Measurements from ENCODE around the gene KIAA1328. TPM values are rescaled to one million over a fixed set of nuclear protein-coding genes. Genes with fewer than 3 reads are reported as not detected.

The KIAA1328 gene
- total RNA-seq, 8 experiments from 2014 or later = 2.3 to 11.3 (median 8.8) TPM

DNA sequence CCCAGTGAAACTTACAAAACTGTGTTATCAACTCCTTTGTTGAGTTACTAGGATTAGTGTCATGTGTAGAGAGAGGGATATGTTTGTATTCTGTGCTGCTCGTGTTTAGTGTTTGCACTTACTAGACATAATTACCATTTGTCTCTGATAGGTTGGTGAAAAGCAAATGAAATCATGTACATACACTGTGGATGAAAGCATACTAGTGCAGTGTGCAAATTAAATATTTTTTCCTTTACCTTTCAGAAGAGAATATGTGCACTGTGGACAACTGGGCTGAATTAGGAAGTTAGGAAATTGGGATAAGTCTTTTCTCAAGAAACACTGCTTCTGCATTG lies 1.2 kb downstream of the KIAA1328 start:
- peak in 1 of 8 experiments; percentile 1 for ATAC-seq (replicated peaks in 6 of 8)
- peaks cover 7 to 22% of the 10 kb centered on the region in 2 donors for H3K4me1 ChIP-seq (replicated peaks in 1 of 2)
- in situ Hi-C loops (cut with MboI; ENCODE audit: low pct_unique_long_range_greater_than_20kb in 2 of 9, low sequenced_read_pairs in 9 of 9, unreplicated experiment in 9 of 9) = no loop called here
- no peak overlapping the region for H3K27ac ChIP-seq
- H3K4me3 ChIP-seq = peak overlapping the region; percentile 49 to 89 (median 73)
- 0 to 88% (median 40%) methylated on average over 1 of the region's 1 CpG; no CpG with 5 or more reads in 1 of the 10 experiments for WGBS, 10 experiments

DNA sequence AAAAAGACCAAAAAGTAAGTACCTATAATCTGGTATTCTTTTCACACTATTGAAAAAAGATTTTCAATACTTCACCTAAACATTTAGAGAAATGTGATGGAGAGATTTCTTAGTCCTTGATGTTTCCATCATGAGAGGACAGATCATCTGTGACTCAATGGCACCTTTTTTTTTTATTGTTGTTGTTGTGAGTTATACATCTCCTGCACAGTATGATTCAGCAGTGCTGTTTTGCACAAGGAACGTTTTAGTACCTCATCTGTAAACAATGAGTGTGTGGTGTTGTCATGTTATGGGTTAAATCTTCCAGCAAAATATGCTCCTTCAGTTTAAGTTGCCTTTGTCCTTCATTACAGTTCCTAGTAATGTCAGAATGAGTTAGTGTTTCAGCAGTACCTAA lies 2.2 kb downstream of the KIAA1328 start:
- in situ Hi-C loops (cut with MboI; ENCODE audit: low pct_unique_long_range_greater_than_20kb in 2 of 9, low sequenced_read_pairs in 9 of 9, unreplicated experiment in 9 of 9) = no loop called here
- ATAC-seq (replicated peaks in 6 of 8) = no peak
- Histone ChIP-seq H3K27ac (no peak overlapping the region), H3K4me3 (no peak overlapping the region), H3K4me1 (replicated peaks in 1 of 2) (peaks cover 7 to 22% of the 10 kb centered on the region in 2 donors)
- 0 to 71% (median 17%) methylated on average over 1 of the region's 1 CpG; no CpG with 5 or more reads in 3 of the 10 experiments for WGBS, 10 experiments

DNA sequence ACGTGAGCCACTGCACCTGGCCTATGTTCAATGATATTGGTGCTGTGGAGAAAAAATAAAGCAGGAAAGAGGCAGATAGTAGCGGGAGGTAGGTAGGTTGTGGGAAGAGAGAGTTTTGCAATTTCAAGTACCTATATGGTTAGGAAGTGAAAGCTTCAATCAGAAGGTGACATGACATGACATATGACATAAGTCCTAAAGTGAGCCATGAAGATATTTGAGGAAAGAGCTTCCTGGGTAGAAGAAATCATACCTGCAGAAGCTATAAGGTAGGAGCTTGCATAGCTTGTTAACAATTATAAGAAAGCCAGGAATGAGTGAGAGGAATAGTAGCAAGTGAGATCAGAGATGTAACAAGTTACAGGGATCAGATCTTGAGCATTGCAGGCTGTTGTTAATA lies 4.2 kb downstream of the KIAA1328 start:
- WGBS, 10 experiments = 60 to 100% (median 96%) methylated on average over 1 to 2 of the region's 2 CpGs; no CpG with 5 or more reads in 4 of the 10 experiments

DNA sequence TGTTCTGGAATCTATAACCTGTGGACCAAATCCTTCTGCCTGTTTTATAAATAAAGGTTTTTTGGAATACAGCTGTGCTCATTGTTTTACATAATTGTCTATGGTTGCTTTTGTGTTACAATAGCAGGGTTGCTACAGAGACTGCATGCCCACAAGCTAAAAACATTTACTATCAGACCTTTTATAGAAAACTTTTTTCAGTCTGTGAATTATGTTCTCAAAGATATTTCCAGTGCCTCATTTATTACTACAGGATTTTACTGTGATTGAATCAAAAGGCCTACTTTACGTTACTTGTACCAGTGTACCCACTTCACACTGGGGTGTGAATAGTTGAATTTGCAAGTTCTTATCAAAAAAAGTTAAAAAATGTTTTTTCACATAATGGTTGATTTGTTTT lies 7.0 kb downstream of the KIAA1328 start:
- no peak overlapping the region for H3K4me3 ChIP-seq
- peaks cover 0 to 6% of the 10 kb centered on the region in 2 donors for H3K4me1 ChIP-seq (replicated peaks in 1 of 2)
- in situ Hi-C loops (cut with MboI; ENCODE audit: low pct_unique_long_range_greater_than_20kb in 2 of 9, low sequenced_read_pairs in 9 of 9, unreplicated experiment in 9 of 9) = no loop called here
- WGBS, 10 experiments = 83 to 100% (median 100%) methylated on average over 1 of the region's 1 CpG; no CpG with 5 or more reads in 2 of the 10 experiments
- H3K27ac ChIP-seq = no peak overlapping the region
- ATAC-seq (replicated peaks in 6 of 8) = no peak

More for the DNA sequence above, 4.2 kb downstream of the KIAA1328 start:
- no peak overlapping the region for H3K27ac ChIP-seq
- no peak overlapping the region for H3K4me3 ChIP-seq
- H3K4me1 ChIP-seq (replicated peaks in 1 of 2) = peaks cover 4 to 18% of the 10 kb centered on the region in 2 donors
- ATAC-seq (replicated peaks in 6 of 8) = no peak
- in situ Hi-C loops (cut with MboI; ENCODE audit: low pct_unique_long_range_greater_than_20kb in 2 of 9, low sequenced_read_pairs in 9 of 9, unreplicated experiment in 9 of 9) = no loop called here

DNA sequence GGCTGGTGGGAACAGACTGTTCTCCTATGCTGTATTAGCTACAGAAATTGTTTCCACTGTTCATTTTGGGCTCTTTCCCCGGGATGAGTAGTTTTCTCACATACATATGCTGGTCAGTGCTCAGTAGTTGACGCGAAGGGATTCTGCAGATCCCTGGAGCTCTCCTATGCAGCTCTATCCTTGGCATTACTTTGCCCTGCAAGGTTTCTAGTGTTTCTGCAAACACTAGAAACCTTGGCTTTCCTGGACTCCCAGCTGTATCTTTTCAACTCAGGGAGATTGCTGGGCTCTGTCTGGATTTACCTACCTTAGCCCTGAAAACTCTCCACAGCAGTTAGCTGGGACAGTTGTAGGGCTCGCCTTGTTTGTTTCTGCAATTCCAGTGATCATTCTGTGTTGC lies 10.9 kb downstream of the KIAA1328 start:
- Histone ChIP-seq H3K4me1 (replicated peaks in 1 of 2) (no peaks in the 10 kb centered on the region), H3K27ac (no peak overlapping the region), H3K4me3 (no peak overlapping the region)
- 68 to 100% (median 98%) methylated on average over 1 to 4 of the region's 4 CpGs; no CpG with 5 or more reads in 2 of the 10 experiments for WGBS, 10 experiments
- in situ Hi-C loops (cut with MboI; ENCODE audit: low pct_unique_long_range_greater_than_20kb in 2 of 9, low sequenced_read_pairs in 9 of 9, unreplicated experiment in 9 of 9) = no loop called here
- no peak for ATAC-seq (replicated peaks in 6 of 8)

DNA sequence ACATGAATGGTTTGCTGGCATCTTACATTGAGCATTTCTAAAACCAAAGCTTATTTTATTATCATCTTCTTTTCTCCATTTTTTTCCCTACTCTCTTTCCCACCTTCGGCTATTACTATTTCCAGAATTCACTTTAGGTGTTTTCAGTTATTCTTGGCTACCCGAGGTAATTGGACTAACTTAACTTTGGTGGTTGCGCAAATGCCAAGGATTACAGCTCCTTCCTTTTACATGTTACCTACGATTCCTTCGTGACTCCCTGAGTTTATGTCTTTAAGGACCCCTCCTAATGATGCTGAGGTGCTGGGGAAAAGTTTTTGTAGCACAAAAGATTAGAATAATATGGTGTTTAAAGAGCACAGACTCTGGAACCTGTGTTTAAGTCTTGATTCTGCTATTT lies 14.3 kb downstream of the KIAA1328 start:
- Histone ChIP-seq H3K27ac (no peak overlapping the region), H3K4me3 (no peak overlapping the region), H3K4me1 (replicated peaks in 1 of 2) (no peaks in the 10 kb centered on the region)
- 82 to 100% (median 94%) methylated on average over 3 to 5 of the region's 5 CpGs for WGBS, 10 experiments
- in situ Hi-C loops (cut with MboI; ENCODE audit: low pct_unique_long_range_greater_than_20kb in 2 of 9, low sequenced_read_pairs in 9 of 9, unreplicated experiment in 9 of 9) = no loop called here
- ATAC-seq (replicated peaks in 6 of 8) = no peak

DNA sequence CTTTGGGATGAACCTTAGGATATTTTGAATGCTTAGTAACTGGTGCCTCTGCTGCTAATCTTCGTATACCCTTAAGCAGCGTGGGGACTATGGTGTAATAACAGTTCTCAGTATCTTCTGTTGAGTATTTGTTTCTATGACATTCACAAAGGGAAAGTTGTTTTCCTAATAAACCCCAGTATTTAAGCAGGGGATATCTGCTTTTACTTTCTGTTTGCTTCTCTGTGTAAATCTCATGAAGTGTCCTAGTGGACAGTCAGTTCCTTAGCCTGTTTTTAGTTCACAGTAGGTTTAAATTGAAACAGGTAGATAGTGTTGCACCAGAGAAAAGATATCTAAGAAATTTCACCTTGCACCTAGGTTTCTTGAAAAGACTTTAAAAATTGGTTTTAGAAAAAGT lies 14.9 kb downstream of the KIAA1328 start:
- ATAC-seq (replicated peaks in 6 of 8) = no peak
- H3K4me1 ChIP-seq (replicated peaks in 1 of 2) = no peaks in the 10 kb centered on the region
- no peak overlapping the region for H3K4me3 ChIP-seq
- no peak overlapping the region for H3K27ac ChIP-seq
- in situ Hi-C loops (cut with MboI; ENCODE audit: low pct_unique_long_range_greater_than_20kb in 2 of 9, low sequenced_read_pairs in 9 of 9, unreplicated experiment in 9 of 9) = no loop called here
- WGBS, 10 experiments = 80 to 100% (median 96%) methylated on average over 1 to 2 of the region's 2 CpGs; no CpG with 5 or more reads in 3 of the 10 experiments

DNA sequence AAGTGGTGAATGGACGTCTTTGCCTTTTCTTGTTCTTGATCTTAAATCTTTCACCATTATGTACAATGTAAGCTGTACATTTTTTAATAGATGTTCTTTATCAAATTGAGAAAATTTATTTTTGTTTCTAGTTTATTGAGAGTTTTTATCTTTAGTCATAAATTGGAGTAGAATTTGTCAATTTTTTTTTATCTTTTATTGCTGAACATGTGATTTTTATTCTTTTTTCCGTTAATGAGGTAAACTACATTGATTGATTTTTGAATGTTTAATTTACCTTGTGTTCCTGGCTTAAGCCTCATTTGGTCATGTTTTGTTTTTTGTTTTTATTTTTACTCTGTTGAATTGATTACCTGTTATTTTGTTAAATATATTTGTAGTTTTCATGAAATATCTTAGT lies 19.7 kb downstream of the KIAA1328 start:
- no peak for ATAC-seq (replicated peaks in 6 of 8)
- peaks cover 0 to 3% of the 10 kb centered on the region in 2 donors for H3K4me1 ChIP-seq (replicated peaks in 1 of 2)
- H3K4me3 ChIP-seq = no peak overlapping the region
- WGBS, 10 experiments = 94 to 100% (median 100%) methylated on average over 1 to 2 of the region's 2 CpGs
- H3K27ac ChIP-seq = no peak overlapping the region
- in situ Hi-C loops (cut with MboI; ENCODE audit: low pct_unique_long_range_greater_than_20kb in 2 of 9, low sequenced_read_pairs in 9 of 9, unreplicated experiment in 9 of 9) = no loop called here

DNA sequence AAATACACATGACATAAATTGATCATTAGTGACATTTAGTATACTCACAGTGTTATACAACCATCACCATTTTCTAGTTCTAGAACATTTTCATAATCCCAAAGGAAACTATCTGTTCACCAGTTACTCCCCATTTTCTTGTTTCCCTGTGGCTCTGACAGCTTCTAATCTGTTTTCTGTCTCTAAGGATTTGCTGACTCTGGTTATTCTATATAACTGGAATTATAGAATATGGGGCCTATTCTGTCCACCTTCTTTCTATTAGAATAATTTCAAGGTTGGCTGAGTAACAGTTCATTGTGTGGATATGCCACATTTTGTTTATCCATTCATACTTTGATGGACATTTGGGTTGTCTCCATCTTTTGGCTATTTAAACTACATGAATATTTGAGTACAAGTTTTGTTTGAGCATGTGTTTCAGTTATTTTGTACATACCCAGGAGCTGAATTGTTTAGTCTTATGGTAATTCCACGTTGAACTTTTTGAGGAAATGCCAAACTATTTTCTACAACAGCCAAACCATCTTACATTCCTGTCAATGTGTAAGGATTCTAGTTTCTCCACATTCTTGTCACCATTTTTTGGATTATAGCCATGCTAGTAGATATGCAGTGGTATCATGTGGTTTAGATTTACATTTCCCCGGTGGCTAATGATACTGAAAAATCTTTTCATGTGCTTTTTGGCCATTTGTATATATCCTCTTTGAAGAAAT lies 20.5 kb downstream of the KIAA1328 start:
- peak in 3 of 8 experiments; percentile 43 to 67 (median 56) for ATAC-seq (replicated peaks in 6 of 8)
- in situ Hi-C loops (cut with MboI; ENCODE audit: low pct_unique_long_range_greater_than_20kb in 2 of 9, low sequenced_read_pairs in 9 of 9, unreplicated experiment in 9 of 9) = no loop called here
- 0 to 96% (median 59%) methylated on average over 1 to 2 of the region's 2 CpGs; no CpG with 5 or more reads in 2 of the 10 experiments for WGBS, 10 experiments
- Histone ChIP-seq H3K4me1 (replicated peaks in 1 of 2) (peaks cover 0 to 3% of the 10 kb centered on the region in 2 donors), H3K27ac (no peak overlapping the region), H3K4me3 (no peak overlapping the region)

DNA sequence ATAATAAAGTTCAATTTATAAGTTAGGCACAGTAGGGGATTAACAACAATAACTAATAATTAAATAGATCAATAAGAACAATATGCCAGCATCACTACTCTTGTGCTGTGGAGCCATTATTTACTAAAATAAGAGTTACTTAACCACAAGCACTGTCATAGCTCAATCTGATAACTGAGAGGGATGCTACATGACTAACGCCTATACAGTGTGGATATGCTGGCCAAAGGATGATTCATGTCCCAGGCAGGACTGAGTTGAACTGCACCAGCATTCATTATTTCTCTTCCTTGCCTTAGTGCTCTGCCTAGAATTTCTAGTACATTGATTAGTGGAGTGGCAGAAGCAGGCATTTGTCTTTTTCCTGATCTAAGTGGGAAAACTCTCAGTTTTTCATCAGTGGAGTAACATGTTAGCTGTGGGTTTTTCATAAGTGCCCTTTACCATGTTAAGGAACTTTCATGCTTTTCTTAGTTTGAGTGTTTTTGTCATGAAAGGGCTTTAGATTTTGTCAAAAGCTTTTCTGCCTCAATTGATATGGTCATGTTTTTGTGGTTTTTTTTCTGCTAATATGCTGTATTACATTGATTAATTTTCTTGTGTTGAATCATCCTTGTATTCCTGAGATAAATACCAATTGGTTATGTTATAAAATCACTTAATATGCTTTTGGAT lies 21.7 kb downstream of the KIAA1328 start:
- in situ Hi-C loops (cut with MboI; ENCODE audit: low pct_unique_long_range_greater_than_20kb in 2 of 9, low sequenced_read_pairs in 9 of 9, unreplicated experiment in 9 of 9) = no loop called here
- H3K27ac ChIP-seq = no peak overlapping the region
- ATAC-seq (replicated peaks in 6 of 8) = peak; percentile 26 to 100 (median 90)

DNA sequence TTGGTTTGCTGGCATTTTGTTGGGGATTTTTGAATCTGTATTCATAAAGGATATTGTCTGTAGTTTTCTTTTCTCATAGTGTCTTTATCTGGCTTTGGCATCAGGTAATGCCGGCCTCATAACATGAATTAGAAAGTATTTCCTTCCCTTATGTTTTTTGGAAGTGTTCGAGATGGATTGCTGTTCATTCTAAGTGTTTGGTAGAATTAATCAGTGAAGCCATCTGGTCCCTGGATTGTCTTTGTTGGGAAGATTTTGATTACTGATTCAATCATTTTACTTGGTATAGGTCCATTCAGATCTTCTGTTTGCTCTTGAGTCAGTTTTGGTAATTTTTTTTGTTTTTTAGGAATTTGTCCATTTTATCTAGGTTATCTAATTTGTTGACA lies 22.3 kb downstream of the KIAA1328 start:
- no peak for ATAC-seq (replicated peaks in 6 of 8)
- no peak overlapping the region for H3K27ac ChIP-seq
- 0 to 100% (median 79%) methylated on average over 1 to 2 of the region's 2 CpGs for WGBS, 10 experiments
- H3K4me3 ChIP-seq = no peak overlapping the region
- H3K4me1 ChIP-seq (replicated peaks in 1 of 2) = peaks cover 0 to 3% of the 10 kb centered on the region in 2 donors
- in situ Hi-C loops (cut with MboI; ENCODE audit: low pct_unique_long_range_greater_than_20kb in 2 of 9, low sequenced_read_pairs in 9 of 9, unreplicated experiment in 9 of 9) = no loop called here

More for the DNA sequence above, 21.7 kb downstream of the KIAA1328 start:
- Histone ChIP-seq H3K4me1 (replicated peaks in 1 of 2) (peaks cover 0 to 3% of the 10 kb centered on the region in 2 donors), H3K4me3 (no peak overlapping the region)
- 0 to 88% (median 75%) methylated on average over 1 of the region's 1 CpG; no CpG with 5 or more reads in 7 of the 10 experiments for WGBS, 10 experiments

DNA sequence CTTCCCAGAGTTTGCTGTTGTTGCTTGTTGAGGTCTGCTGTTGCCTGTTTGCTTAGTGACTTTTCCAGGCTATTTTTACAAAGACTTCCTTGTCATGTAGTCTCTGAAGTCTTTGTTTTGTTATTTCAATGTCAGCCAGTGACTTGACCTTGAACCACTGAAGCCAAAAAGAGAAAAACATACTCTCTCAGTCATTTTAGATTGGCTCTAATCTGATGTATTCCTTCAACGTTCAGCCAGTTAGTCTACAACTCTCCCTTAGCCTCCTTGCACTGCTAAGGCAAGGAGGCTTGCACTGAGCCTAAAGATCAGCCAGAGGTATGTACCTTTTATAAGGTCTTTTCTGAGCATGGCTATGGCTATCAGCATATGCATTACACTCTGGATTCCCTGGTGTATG lies 27.9 kb downstream of the KIAA1328 start:
- H3K27ac ChIP-seq = no peak overlapping the region
- in situ Hi-C loops (cut with MboI; ENCODE audit: low pct_unique_long_range_greater_than_20kb in 2 of 9, low sequenced_read_pairs in 9 of 9, unreplicated experiment in 9 of 9) = no loop called here

DNA sequence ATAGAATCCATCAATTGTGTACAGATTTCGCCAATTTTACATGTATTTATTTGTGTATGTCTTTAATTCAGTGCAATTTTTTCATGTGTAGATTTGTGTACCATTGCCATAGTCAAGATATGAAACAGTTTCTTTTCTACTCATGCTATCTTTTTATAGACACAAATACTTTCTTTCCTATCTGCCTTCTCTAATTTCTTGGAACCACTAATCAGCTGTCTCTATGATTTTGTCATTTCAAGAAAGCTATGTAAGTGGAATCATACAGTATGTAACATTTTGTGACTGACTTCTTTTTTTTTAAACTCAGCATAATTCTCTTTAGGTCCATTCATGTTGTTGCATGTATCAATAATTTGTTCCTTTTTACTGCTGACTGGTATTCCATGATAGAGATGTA lies 33.3 kb downstream of the KIAA1328 start:
- in situ Hi-C loops (cut with MboI; ENCODE audit: low pct_unique_long_range_greater_than_20kb in 2 of 9, low sequenced_read_pairs in 9 of 9, unreplicated experiment in 9 of 9) = no loop called here
- 36 to 100% (median 100%) methylated on average over 1 of the region's 1 CpG; no CpG with 5 or more reads in 1 of the 10 experiments for WGBS, 10 experiments
- Histone ChIP-seq H3K27ac (no peak overlapping the region), H3K4me1 (replicated peaks in 1 of 2) (peaks cover 0 to under 1% of the 10 kb centered on the region in 2 donors), H3K4me3 (no peak overlapping the region)
- ATAC-seq (replicated peaks in 6 of 8) = no peak

More for the DNA sequence above, 27.9 kb downstream of the KIAA1328 start:
- no peak overlapping the region for H3K4me3 ChIP-seq
- H3K4me1 ChIP-seq (replicated peaks in 1 of 2) = no peaks in the 10 kb centered on the region
- no peak for ATAC-seq (replicated peaks in 6 of 8)
- WGBS, 10 experiments = 27 to 80% (median 67%) methylated on average over 1 of the region's 1 CpG; no CpG with 5 or more reads in 2 of the 10 experiments
